Activated naive CD4-positive, alpha-beta T cell treated with anti-CD3 and anti-CD28 coated beads, Interleukin-2, amount 50 U/mL, for 72 hours (primary cell): Measurements from ENCODE around the gene PSMA8. TPM values are rescaled to one million over a fixed set of nuclear protein-coding genes. Genes with fewer than 3 reads are reported as not detected.
"Not testable (repeated sequence)": the region's sequence is repeated elsewhere in the genome, so short reads cannot be mapped to it uniquely, and the experiment has no call there.

Experiments
- ATAC-seq, 2 donors: fragments of 150-1000 bp; cut with Tn5 transposase; 2 replicates each; pipeline ENCODE4 v1.10.0; 2021; ENCODE audit warnings: mild to moderate bottlenecking in 2 of 2, moderate library complexity in 2 of 2
- DNase-seq, 2 donors: peaks; one replicate each; pipeline ENCODE4 v3.0.0; 2021 to 2022; ENCODE audit warnings: low spot score in 2 of 2
- H3K27ac Mint-ChIP-seq, 2 donors: one replicate each; pipeline ENCODE4 v1.8.0; 2022; ENCODE audit warnings: mild to moderate bottlenecking in 2 of 2, mixed read lengths in 2 of 2
- H3K36me3 Mint-ChIP-seq, 2 donors: one replicate each; pipeline ENCODE4 v1.8.0; 2022; ENCODE audit warnings: mixed read lengths in 2 of 2
- H3K9me3 Mint-ChIP-seq, 2 donors: one replicate each; pipeline ENCODE4 v1.8.0; 2022; ENCODE audit warnings: mixed read lengths in 2 of 2
- total RNA-seq, 2 donors: library from RNA; stranded (reverse); gene quantifications; one replicate each; pipeline ENCODE4 v1.2.3, GENCODE V29; 2022

Gene PSMA8
- under 1 TPM; 0.45 to 0.73 TPM for total RNA-seq

- no peaks in the 10 kb centered on the region for H3K36me3 Mint-ChIP-seq
- H3K9me3 Mint-ChIP-seq, result no peaks in the 10 kb centered on the region
- H3K27ac Mint-ChIP-seq, result peak within 1 kb of the TSS; percentile 33 to 85
- DNase-seq, result peak; percentile 10 to 72
- peak; percentile 85 to 94 for ATAC-seq
Measured at GRCh38 chr18:26133652-26134051, at the start of gene PSMA8. Gene PSMA8 (plus strand): TSS chr18:26133869. CDS start chr18:26133966, 97 bp downstream.

GRCh38 chr18:26085056-26085455, 48.6 kb upstream of the PSMA8 start:
- ATAC-seq, result no peak
- no peak for DNase-seq
- no peak overlapping the region for H3K27ac Mint-ChIP-seq
- H3K36me3 Mint-ChIP-seq, result peaks cover 24 to 56% of the 10 kb centered on the region in 2 donors
- H3K9me3 Mint-ChIP-seq, result no peaks in the 10 kb centered on the region

GRCh38 chr18:26086959-26087358, 46.7 kb upstream of the PSMA8 start:
- H3K36me3 Mint-ChIP-seq, result peaks cover 30 to 42% of the 10 kb centered on the region in 2 donors
- no peak overlapping the region for H3K27ac Mint-ChIP-seq
- no peak for DNase-seq
- no peaks in the 10 kb centered on the region for H3K9me3 Mint-ChIP-seq
- no peak for ATAC-seq

GRCh38 chr18:26088487-26088886, 45.2 kb upstream of the PSMA8 start:
- no peak for ATAC-seq
- H3K27ac Mint-ChIP-seq, result peak overlapping the region in 1 of 2 donors; percentile 95

DNA sequence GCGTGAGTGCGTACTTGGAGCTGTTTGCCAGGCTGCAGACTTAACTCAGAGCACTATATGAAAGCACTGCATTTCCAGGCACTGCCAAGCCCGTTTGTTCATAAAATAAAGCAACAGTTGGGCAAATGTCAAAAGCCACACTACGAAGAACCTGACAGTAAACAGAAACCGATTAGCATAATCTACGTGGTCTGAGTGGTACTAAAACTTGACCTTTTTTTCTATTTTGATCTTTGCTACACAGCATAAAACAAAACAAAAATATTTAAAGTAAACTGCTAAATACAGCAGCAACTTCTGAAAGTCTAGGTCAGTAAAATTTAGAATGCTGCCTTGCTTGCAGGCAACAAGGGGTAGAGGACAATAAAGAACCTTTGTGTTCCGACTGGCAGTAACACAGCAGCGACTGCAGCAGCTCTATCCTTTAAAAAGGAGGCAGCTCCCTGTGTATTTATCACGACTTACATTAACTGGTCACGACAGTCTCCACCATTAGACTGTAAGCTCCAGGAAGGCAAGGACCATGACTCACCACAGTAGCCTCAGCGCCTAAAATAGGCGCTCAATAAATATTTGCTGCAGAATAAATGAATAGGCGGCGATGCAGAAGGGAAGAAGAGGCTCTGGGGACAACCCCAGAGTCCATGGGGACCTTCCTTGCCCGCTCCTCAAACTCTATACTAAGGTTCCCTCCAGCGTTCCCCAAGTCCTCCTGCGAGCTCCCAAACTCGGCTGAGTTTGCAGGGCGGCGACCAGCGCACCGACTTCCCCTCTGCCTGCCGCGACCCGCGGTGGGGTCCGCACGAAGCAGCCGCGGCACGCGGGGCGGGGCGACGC, 44.2 kb upstream of the PSMA8 start:
- H3K36me3 Mint-ChIP-seq, result peaks cover 20 to 22% of the 10 kb centered on the region in 2 donors
- ATAC-seq (peak in 1 of 2 donors; percentile 23), DNase-seq (no peak)

More at GRCh38 chr18:26088487-26088886, 45.2 kb upstream of the PSMA8 start:
- DNase-seq, result no peak
- Mint-ChIP-seq H3K36me3 (peaks cover 26 to 27% of the 10 kb centered on the region in 2 donors), H3K9me3 (no peaks in the 10 kb centered on the region)

GRCh38 chr18:26090130-26091046, 43.3 kb upstream of the PSMA8 start, which contains the start of gene SS18:
Gene SS18 (minus strand): TSS chr18:26090613. CDS start chr18:26090569, 44 bp downstream.
- ATAC-seq, result peak; percentile 83 to 87
- Mint-ChIP-seq H3K9me3 (no peaks in the 10 kb centered on the region), H3K27ac (peak within 1 kb of the TSS; percentile 95 to 98), H3K36me3 (peaks cover 15 to 22% of the 10 kb centered on the region in 2 donors)
- DNase-seq, result peak; percentile 88 to 95

More for the DNA sequence above, 44.2 kb upstream of the PSMA8 start:
- Mint-ChIP-seq H3K9me3 (no peaks in the 10 kb centered on the region), H3K27ac (peak overlapping the region; percentile 29 to 95)

DNA sequence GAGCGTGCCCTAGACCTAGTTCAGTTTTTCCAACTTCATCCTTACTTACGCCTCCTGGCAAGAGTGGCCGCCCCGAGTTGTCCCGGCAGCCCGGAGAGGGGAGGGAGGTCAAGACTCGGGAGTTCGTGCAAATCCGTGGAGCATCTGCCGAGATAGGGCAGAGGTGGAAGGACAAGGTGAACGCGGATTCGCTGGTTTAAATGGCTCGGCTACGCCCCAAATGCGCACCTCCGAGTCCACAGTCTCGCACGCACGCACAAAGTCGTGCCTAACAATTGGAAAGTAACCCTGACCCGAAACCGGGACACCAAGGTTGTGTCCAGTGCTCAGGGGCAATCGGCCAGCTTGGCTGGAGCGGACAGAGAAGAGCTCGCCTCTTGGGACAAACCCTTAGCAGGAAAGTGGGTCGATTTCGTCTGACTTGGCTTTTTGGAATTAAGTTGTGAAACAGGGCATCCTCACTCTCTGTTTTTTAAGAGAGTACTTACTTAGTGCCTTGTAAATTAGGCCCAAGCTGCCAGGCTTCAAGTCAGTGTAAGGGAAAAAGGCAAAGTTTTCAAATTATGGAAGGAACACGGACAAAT, 42.5 kb upstream of the PSMA8 start:
- H3K27ac Mint-ChIP-seq, result peak overlapping the region; percentile 95 to 98
- peak; percentile 43 to 64 for ATAC-seq
- peaks cover 15 to 22% of the 10 kb centered on the region in 2 donors for H3K36me3 Mint-ChIP-seq
- no peaks in the 10 kb centered on the region for H3K9me3 Mint-ChIP-seq
- DNase-seq, result no peak

DNA sequence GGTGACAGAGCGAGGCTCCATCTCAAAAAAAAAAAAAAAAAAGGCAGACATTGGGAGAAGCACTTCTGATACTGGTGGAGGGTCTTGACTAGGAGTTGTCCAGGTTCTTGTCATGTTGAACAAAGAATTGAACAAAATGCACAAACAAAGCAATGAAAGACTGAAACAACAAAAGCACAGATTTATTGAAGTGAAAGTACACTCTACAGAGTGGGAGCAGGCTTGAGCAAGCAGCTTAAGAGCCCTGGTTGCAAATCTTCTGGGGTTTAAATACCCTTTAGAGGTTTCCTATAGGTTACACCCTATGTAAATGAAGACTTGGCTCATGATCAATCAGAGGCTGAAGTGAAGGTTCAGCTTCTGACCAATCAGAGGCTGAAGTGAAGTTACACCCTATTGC, 36.8 kb upstream of the PSMA8 start:
- no peak for ATAC-seq
- H3K27ac Mint-ChIP-seq, result no peak overlapping the region
- no peaks in the 10 kb centered on the region for H3K36me3 Mint-ChIP-seq
- no peak for DNase-seq
- peaks cover 0 to 4% of the 10 kb centered on the region in 2 donors for H3K9me3 Mint-ChIP-seq

- DNase-seq, result no peak
- no peak for ATAC-seq
- Mint-ChIP-seq H3K27ac (no peak overlapping the region), H3K9me3 (peaks cover 0 to 4% of the 10 kb centered on the region in 2 donors), H3K36me3 (no peaks in the 10 kb centered on the region)
Measured at GRCh38 chr18:26097563-26097962, 36.1 kb upstream of the PSMA8 start.

- Mint-ChIP-seq H3K9me3 (no peaks in the 10 kb centered on the region), H3K27ac (no peak overlapping the region), H3K36me3 (no peaks in the 10 kb centered on the region)
- DNase-seq (peak in 1 of 2 donors; percentile 55), ATAC-seq (peak; percentile 73 to 76)
Measured at GRCh38 chr18:26103579-26103978, 30.1 kb upstream of the PSMA8 start.

DNA sequence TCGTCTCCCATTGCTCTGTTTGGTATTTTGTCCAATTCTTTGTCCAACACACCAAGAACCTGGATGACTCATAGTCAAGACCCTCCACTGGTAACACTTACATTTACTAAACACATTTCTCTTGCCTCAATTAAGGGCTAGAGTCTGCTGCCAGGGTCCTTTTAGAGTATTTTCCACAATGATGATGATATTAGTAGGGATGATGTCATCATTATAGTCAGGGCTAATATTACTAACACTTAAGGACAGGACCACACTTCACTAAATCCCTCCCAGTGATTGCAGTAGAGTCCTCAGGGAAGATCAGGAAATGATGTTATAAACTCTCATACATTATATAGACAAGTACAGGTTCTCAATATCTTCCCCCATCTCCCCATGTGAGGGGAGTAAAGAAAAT, 29.6 kb upstream of the PSMA8 start:
- ATAC-seq, result no peak
- H3K27ac Mint-ChIP-seq, result no peak overlapping the region
- H3K9me3 Mint-ChIP-seq, result no peaks in the 10 kb centered on the region
- H3K36me3 Mint-ChIP-seq, result no peaks in the 10 kb centered on the region
- DNase-seq, result no peak

GRCh38 chr18:26119246-26119645, 14.4 kb upstream of the PSMA8 start:
- H3K9me3 Mint-ChIP-seq, result peaks cover 5 to 18% of the 10 kb centered on the region in 2 donors
- H3K36me3 Mint-ChIP-seq, result peaks cover 0 to 7% of the 10 kb centered on the region in 2 donors
- ATAC-seq, result no peak
- no peak for DNase-seq
- H3K27ac Mint-ChIP-seq, result no peak overlapping the region

- Mint-ChIP-seq H3K27ac (peak overlapping the region in 1 of 2 donors; percentile 4), H3K36me3 (peaks cover 0 to 7% of the 10 kb centered on the region in 2 donors), H3K9me3 (peaks cover 5 to 18% of the 10 kb centered on the region in 2 donors)
- no peak for ATAC-seq
- DNase-seq, result no peak
Measured at GRCh38 chr18:26121476-26121875, 12.2 kb upstream of the PSMA8 start.

- DNase-seq, H3K27ac Mint-ChIP-seq, ATAC-seq, H3K36me3 Mint-ChIP-seq: not testable (repeated sequence)
- peaks cover 5 to 18% of the 10 kb centered on the region in 2 donors for H3K9me3 Mint-ChIP-seq
Measured at GRCh38 chr18:26121994-26122393, 11.7 kb upstream of the PSMA8 start.

- peaks cover 4 to 8% of the 10 kb centered on the region in 2 donors for H3K9me3 Mint-ChIP-seq
- DNase-seq (no peak), ATAC-seq (no peak)
- H3K27ac Mint-ChIP-seq, result no peak overlapping the region
- peaks cover 0 to 7% of the 10 kb centered on the region in 2 donors for H3K36me3 Mint-ChIP-seq
Measured at GRCh38 chr18:26127786-26128185, 5.9 kb upstream of the PSMA8 start.

DNA sequence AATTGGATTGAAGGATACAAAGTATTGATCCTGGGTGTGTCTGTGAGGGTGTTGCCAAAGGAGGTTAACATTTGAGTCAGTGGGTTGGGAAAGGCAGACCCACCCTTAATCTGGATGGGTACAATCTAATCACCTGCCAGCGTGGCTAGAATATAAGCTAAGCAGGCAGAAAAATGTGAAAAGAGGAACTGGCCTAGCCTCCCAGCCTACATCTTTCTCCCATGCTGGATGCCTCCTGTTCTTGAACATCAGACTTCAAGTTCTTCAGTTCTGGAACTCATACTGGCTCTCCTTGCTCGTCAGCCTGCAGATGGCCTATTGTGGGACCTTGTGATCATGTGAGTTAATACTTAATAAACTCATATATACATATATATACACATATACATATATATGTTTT, 5.5 kb upstream of the PSMA8 start:
- H3K36me3 Mint-ChIP-seq, DNase-seq, H3K27ac Mint-ChIP-seq, H3K9me3 Mint-ChIP-seq, ATAC-seq: not testable (repeated sequence)
